GM10248 (cell line): Measurements from ENCODE around the gene GNAI2.

ENCODE experiments used
- CTCF ChIA-PET: fragments of 300-600 bp; sonication (Branson Sonifier 250); formaldehyde crosslinking; extraction: SDS; loops from one replicate; lab custom pipeline; 2021; ENCODE audit warnings: antibody characterized with exemption; lab: Yijun Ruan, JAX
- POLR2A ChIA-PET: fragments of 350-650 bp; sonication (Branson Sonifier 250); formaldehyde crosslinking; extraction: SDS; loops from one replicate; lab custom pipeline; 2020; ENCODE audit warnings: antibody characterized with exemption; lab: Yijun Ruan, JAX
- DNase-seq: peaks from one replicate; pipeline ENCODE4 v3.0.0; 2012; ENCODE audit errors: extremely low spot score
- TF ChIP-seq, protein P1 (sequence below): IDR thresholded peaks from 2 replicates; pipeline ENCODE4 v1.5.1; 2012; ENCODE audit warnings: mild to moderate bottlenecking, low read depth; ENCODE audit errors: extremely low read depth, missing control alignments, control extremely low read depth

Gene GNAI2

GRCh38 chr3:50203809-50204803 lies 31.9 kb upstream of the GNAI2 start:
- ChIA-PET CTCF (interaction anchor here (1.2 to 6.2 kb wide), 4 partner anchors 11 to 23 kb away, joined by 3 to 40 read pairs (median 4); partner anchors contain the start of gene GNAT1), POLR2A (no interaction called here)
- TF ChIP-seq, protein P1, sequence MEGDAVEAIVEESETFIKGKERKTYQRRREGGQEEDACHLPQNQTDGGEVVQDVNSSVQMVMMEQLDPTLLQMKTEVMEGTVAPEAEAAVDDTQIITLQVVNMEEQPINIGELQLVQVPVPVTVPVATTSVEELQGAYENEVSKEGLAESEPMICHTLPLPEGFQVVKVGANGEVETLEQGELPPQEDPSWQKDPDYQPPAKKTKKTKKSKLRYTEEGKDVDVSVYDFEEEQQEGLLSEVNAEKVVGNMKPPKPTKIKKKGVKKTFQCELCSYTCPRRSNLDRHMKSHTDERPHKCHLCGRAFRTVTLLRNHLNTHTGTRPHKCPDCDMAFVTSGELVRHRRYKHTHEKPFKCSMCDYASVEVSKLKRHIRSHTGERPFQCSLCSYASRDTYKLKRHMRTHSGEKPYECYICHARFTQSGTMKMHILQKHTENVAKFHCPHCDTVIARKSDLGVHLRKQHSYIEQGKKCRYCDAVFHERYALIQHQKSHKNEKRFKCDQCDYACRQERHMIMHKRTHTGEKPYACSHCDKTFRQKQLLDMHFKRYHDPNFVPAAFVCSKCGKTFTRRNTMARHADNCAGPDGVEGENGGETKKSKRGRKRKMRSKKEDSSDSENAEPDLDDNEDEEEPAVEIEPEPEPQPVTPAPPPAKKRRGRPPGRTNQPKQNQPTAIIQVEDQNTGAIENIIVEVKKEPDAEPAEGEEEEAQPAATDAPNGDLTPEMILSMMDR: no peak
- no peak for DNase-seq

GRCh38 chr3:50204804-50205412 lies 31.1 kb upstream of the GNAI2 start, which contains the start of gene SLC38A3:
TSS of gene SLC38A3 (plus strand) at chr3:50205271. CDS start at chr3:50214200, 8,929 bp downstream.
- no peak for DNase-seq
- ChIA-PET POLR2A (no interaction called here), CTCF (interaction anchor here (1.2 to 6.2 kb wide), 3 partner anchors 12 to 22 kb away, joined by 3 to 40 read pairs (median 5); partner anchors contain the start of gene GNAT1)
- TF ChIP-seq, protein P1: no peak

- DNase-seq: no peak
- CTCF ChIA-PET: interaction anchor here (6.2 kb wide), 1 partner anchor 13 kb away, joined by 40 read pairs; the partner anchor contains the start of gene GNAT1
- POLR2A ChIA-PET: no interaction called here
- TF ChIP-seq, protein P1: no peak
Observed at GRCh38 chr3:50205413-50206276, 30.4 kb upstream of the GNAI2 start.

- POLR2A ChIA-PET: no interaction called here
- no peak for DNase-seq
- TF ChIP-seq, protein P1: no peak
- CTCF ChIA-PET: interaction anchor here (6.2 to 26.7 kb wide), 3 partner anchors 14 to 19 kb away, joined by 39 to 393 read pairs (median 40); partner anchors contain the start of gene GNAT1
Observed at GRCh38 chr3:50207359-50208042, 28.5 kb upstream of the GNAI2 start.

DNA sequence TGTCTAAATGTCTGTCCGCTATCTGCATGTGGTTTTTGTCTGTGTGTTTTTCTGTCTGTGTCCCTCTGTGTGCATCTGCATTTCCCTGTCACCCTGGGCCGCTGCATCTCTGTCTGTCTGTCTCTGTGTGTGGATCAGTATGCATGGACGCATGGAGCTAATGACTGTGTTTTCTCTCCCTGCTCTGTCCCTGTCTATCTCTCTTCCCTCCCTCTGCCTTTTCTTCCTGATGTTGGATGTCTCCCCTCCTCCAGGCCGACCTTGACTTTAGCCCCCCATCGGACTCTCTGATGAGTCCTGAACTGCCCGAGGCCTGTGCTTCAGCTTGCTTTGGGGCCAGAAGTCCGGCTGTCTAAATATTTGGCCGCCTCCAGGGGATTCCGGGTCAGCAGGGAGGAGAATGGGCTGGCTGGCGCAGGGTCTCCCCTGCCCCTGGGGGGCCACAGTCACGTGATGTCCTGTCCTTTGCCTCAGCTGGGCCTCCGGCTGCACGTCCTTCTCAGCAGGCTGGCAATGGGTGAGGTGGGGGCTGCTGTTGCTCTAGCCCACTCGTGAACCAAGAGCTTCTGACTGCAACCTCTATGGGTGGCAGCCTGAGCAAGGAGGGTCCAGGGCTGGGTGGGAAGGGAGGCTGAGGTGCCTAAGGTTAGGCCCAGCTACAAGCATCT lies 27.2 kb upstream of the GNAI2 start:
- TF ChIP-seq, protein P1: no peak
- ChIA-PET POLR2A (no interaction called here), CTCF (interaction anchor here (1.0 to 26.7 kb wide), 7 partner anchors 8 to 38 kb away, joined by 3 to 393 read pairs (median 3); partner anchors contain the start of gene GNAT1)
- no peak for DNase-seq
